Stimulated activated CD8-positive, alpha-beta memory T cell treated with anti-CD3 and anti-CD28 coated beads, Interleukin-4, amount 100 ng/mL, for 4 hours (primary cell): Measurements from ENCODE around the gene PARVB.

Source experiments
- DNase-seq, 2 donors: peaks; one replicate each; pipeline ENCODE4 v3.0.0-alpha.2; 2020; ENCODE audit warnings: low read depth in 2 of 2, low spot score in 1 of 2

Gene PARVB

GRCh38 chr22:44154436-44154942 lies 130.4 kb downstream of the PARVB start:
- no peak for DNase-seq

GRCh38 chr22:44155115-44155514 lies 131.0 kb downstream of the PARVB start:
- DNase-seq: no peak

GRCh38 chr22:44157916-44158618 lies 134.0 kb downstream of the PARVB start:
- no peak for DNase-seq

- no peak for DNase-seq
These were observed 134.7 kb downstream of the PARVB start for GRCh38 chr22:44158816-44159215.

GRCh38 chr22:44159221-44159620 lies 135.1 kb downstream of the PARVB start:
- DNase-seq: no peak

- DNase-seq: no peak
These were observed 135.7 kb downstream of the PARVB start for GRCh38 chr22:44159811-44160210.

GRCh38 chr22:44160421-44160820 lies 136.3 kb downstream of the PARVB start:
- DNase-seq: no peak

GRCh38 chr22:44161673-44162072 lies 137.6 kb downstream of the PARVB start:
- DNase-seq: no peak

GRCh38 chr22:44162960-44163359 lies 138.9 kb downstream of the PARVB start:
- no peak for DNase-seq

- no peak for DNase-seq
These were observed 139.4 kb downstream of the PARVB start for GRCh38 chr22:44163536-44163935.

- no peak for DNase-seq
These were observed 139.9 kb downstream of the PARVB start for GRCh38 chr22:44164031-44164430.

- DNase-seq: no peak
These were observed 141.3 kb downstream of the PARVB start for GRCh38 chr22:44165286-44165874.

GRCh38 chr22:44166498-44167276 lies 142.6 kb downstream of the PARVB start:
- DNase-seq: no peak

GRCh38 chr22:44167501-44167900 lies 143.4 kb downstream of the PARVB start:
- no peak for DNase-seq

GRCh38 chr22:44168206-44168605 lies 144.1 kb downstream of the PARVB start:
- no peak for DNase-seq

- no peak for DNase-seq
These were observed 146.4 kb downstream of the PARVB start for GRCh38 chr22:44170470-44170869.

GRCh38 chr22:44171561-44171960 lies 147.5 kb downstream of the PARVB start:
- DNase-seq: no peak

- DNase-seq: no peak
These were observed 148.4 kb downstream of the PARVB start for GRCh38 chr22:44172370-44173108.

- DNase-seq: no peak
These were observed 149.1 kb downstream of the PARVB start for GRCh38 chr22:44173154-44173553.

- DNase-seq: no peak
These were observed 151.6 kb downstream of the PARVB start for GRCh38 chr22:44175676-44176075.
